CD14-positive monocyte (primary cell): Measurements from ENCODE around the gene TMEM201. TPM values are rescaled to one million over a fixed set of nuclear protein-coding genes. Genes with fewer than 3 reads are reported as not detected.

Experiments used
- DNase-seq, 3 donors: peaks; one replicate each; pipeline ENCODE4 v3.0.0-alpha.2; 2011 to 2022
- H2AFZ ChIP-seq: 2 replicates; pipeline ENCODE4 v1.6.0; 2012; ENCODE audit warnings: mild to moderate bottlenecking, low read depth, low read length, inconsistent platforms; ENCODE audit not compliant: insufficient read depth, poor library complexity, severe bottlenecking
- H3K27ac ChIP-seq, 2 donors: 1 replicate in 1 of 2; 2 replicates in 1 of 2; pipeline ENCODE4 v1.5.1; 2012 to 2013; ENCODE audit warnings: low read length in 2 of 2, control low read depth in 1 of 2, inconsistent platforms in 1 of 2, low read depth in 1 of 2, mild to moderate bottlenecking in 1 of 2
- H3K27me3 ChIP-seq, 2 donors: one replicate each; pipeline versions ENCODE4 v1.6.0 to v1.6.1; 2011 to 2013; ENCODE audit warnings: low read length in 2 of 2; ENCODE audit not compliant: control insufficient read depth in 2 of 2, insufficient read depth in 2 of 2
- H3K36me3 ChIP-seq, 2 donors: replicated peaks in 1 of 2; 1 replicate in 1 of 2; 2 replicates in 1 of 2; pipeline versions ENCODE4 v1.5.1 to v1.6.1; 2012 to 2013; ENCODE audit warnings: low read length in 2 of 2, control low read depth in 1 of 2, inconsistent platforms in 1 of 2, mild to moderate bottlenecking in 1 of 2; ENCODE audit not compliant: insufficient read depth in 2 of 2, control insufficient read depth in 1 of 2
- H3K4me1 ChIP-seq, 2 donors: 1 replicate in 1 of 2; 2 replicates in 1 of 2; pipeline versions ENCODE4 v1.5.1 to v1.6.1; 2012 to 2013; ENCODE audit warnings: low read length in 2 of 2, control low read depth in 1 of 2, inconsistent platforms in 1 of 2, mild to moderate bottlenecking in 1 of 2, moderate library complexity in 1 of 2; ENCODE audit not compliant: insufficient read depth in 2 of 2, control insufficient read depth in 1 of 2
- H3K4me2 ChIP-seq: replicated peaks from 2 replicates; pipeline ENCODE3; 2012; ENCODE audit warnings: low read length, moderate library complexity, mild to moderate bottlenecking; ENCODE audit not compliant: poor library complexity, severe bottlenecking; ENCODE audit errors: extremely low read depth
- H3K4me3 ChIP-seq, 3 experiments: fragments of 200-600 bp in 1 of 3; sonication (generic) in 1 of 3; replicated peaks in 1 of 3; 1 replicate in 2 of 3; 2 replicates in 1 of 3; pipeline ENCODE4 v1.5.1; 2011 to 2013; ENCODE audit warnings: low read length in 3 of 3, mild to moderate bottlenecking in 3 of 3, control low read depth in 2 of 3, low read depth in 2 of 3, inconsistent platforms in 1 of 3, moderate library complexity in 1 of 3
- H3K79me2 ChIP-seq: 2 replicates; pipeline ENCODE4 v1.6.0; 2012; ENCODE audit warnings: mild to moderate bottlenecking, control low read depth, inconsistent platforms, low read length, moderate library complexity; ENCODE audit not compliant: insufficient read depth
- H3K9ac ChIP-seq: 2 replicates; pipeline ENCODE4 v1.6.0; 2017; ENCODE audit warnings: low read length, mild to moderate bottlenecking; ENCODE audit not compliant: insufficient read depth, poor library complexity, severe bottlenecking
- H3K9me3 ChIP-seq, 2 donors: replicated peaks in 1 of 2; 1 replicate in 1 of 2; 2 replicates in 1 of 2; pipeline versions ENCODE4 v1.5.1 to v1.6.1; 2012 to 2013; ENCODE audit warnings: low read length in 2 of 2, control low read depth in 1 of 2; ENCODE audit not compliant: control insufficient read depth in 1 of 2, insufficient read depth in 1 of 2
- H4K20me1 ChIP-seq: 2 replicates; pipeline ENCODE4 v1.6.0; 2012; ENCODE audit warnings: mild to moderate bottlenecking, low read length, control low read depth, moderate library complexity; ENCODE audit not compliant: insufficient read depth
- H3K27ac Mint-ChIP-seq, 7 donors: one replicate each; pipeline ENCODE4 v1.8.0; 2020; ENCODE audit warnings: mild to moderate bottlenecking in 7 of 7, mixed read lengths in 7 of 7, moderate library complexity in 6 of 7, inconsistent platforms in 2 of 7
- H3K27me3 Mint-ChIP-seq, 3 donors: one replicate each; pipeline ENCODE4 v1.8.0; 2021 to 2022; ENCODE audit warnings: low read depth in 3 of 3, mild to moderate bottlenecking in 3 of 3, mixed read lengths in 3 of 3, moderate library complexity in 3 of 3, inconsistent platforms in 1 of 3
- H3K36me3 Mint-ChIP-seq, 2 donors: one replicate each; pipeline ENCODE4 v1.8.0; 2020; ENCODE audit warnings: mixed read lengths in 2 of 2, inconsistent platforms in 1 of 2, mild to moderate bottlenecking in 1 of 2
- H3K4me1 Mint-ChIP-seq: one replicate; pipeline ENCODE4 v1.8.0; 2020; ENCODE audit warnings: mild to moderate bottlenecking, mixed read lengths
- H3K4me3 Mint-ChIP-seq, 2 donors: one replicate each; pipeline ENCODE4 v1.8.0; 2020; ENCODE audit warnings: mild to moderate bottlenecking in 2 of 2, mixed read lengths in 2 of 2, moderate library complexity in 1 of 2
- H3K9me3 Mint-ChIP-seq, 7 donors: one replicate each; pipeline ENCODE4 v1.8.0; 2020 to 2022; ENCODE audit warnings: mixed read lengths in 7 of 7, mild to moderate bottlenecking in 6 of 7, moderate library complexity in 6 of 7, inconsistent platforms in 2 of 7
- WGBS: methylation state at CpG from one replicate; pipeline ENCODE4 v1.1.5; 2013; ENCODE audit warnings: missing lambda C conversion rate; ENCODE audit not compliant: insufficient coverage; 5-methylcytosine and 5-hydroxymethylcytosine counted together
- intact Hi-C, 2 donors: fragments of 100-400 bp; cut with micrococcal nuclease; formaldehyde crosslinking; loops; one replicate each; pipeline versions ENCODE4 v1.15.0 to v1.15.1; 2023
- polyA plus RNA-seq, 3 donors: library from polyadenylated mRNA; depleted of rRNA in 1 of 3; unstranded in 2 of 3; stranded (reverse) in 1 of 3; fragments of 300-500 nt in 2 of 3; fragments of >200 nt in 1 of 3; fragmentation: Illumina TruSeq in 2 of 3; gene quantifications; 1 replicate in 2 of 3; 2 replicates in 1 of 3; pipeline ENCODE4 v1.2.3, GENCODE V29; 2012 to 2021
- TF ChIP-seq, protein P1 (sequence below): fragments of 200-600 bp; IDR thresholded peaks from one replicate; pipeline ENCODE4 v1.8.0; 2022; ENCODE audit warnings: antibody characterized with exemption, mild to moderate bottlenecking

The TMEM201 gene
- polyA plus RNA-seq, 3 donors, result 0.37 to 3.7 (median 0.37) TPM

DNA sequence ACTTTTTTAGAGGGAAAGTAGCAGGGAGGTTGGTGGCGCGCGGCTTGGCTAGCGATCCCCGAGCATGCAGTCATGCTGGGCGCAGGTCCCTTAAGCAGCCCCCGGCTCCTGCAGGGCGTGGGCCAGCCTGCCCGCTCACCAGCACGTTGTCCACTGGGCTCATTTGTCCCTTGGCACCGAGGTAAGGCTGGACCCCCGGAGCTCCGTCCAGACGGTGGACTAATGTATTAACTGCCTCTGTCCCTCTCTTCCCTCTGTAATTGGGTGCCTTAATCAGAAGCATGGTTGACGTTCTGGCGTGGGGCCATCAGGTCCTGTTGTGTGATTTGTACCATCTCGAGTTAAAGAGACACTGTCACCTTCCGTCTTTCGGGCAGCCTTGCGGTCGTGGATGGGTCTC is 17.7 kb downstream of the TMEM201 start:
- Histone ChIP-seq H4K20me1 (no peaks in the 10 kb centered on the region), H3K4me2 (no peak overlapping the region), H3K4me3 (no peak overlapping the region), H3K9me3 (no peaks in the 10 kb centered on the region), H3K27ac (no peak overlapping the region), H3K27me3 (no peaks in the 10 kb centered on the region), H3K36me3 (peaks cover 25 to 52% of the 10 kb centered on the region in 2 donors), H2AFZ (no peak overlapping the region), H3K79me2 (no peaks in the 10 kb centered on the region), H3K9ac (no peak overlapping the region), H3K4me1 (no peaks in the 10 kb centered on the region)
- 96% methylated on average over 21 of the region's 21 CpGs for WGBS
- Mint-ChIP-seq H3K9me3 (no peaks in the 10 kb centered on the region), H3K36me3 (peaks cover 23 to 63% of the 10 kb centered on the region in 2 donors), H3K4me3 (no peak overlapping the region), H3K27me3 (no peaks in the 10 kb centered on the region), H3K4me1 (no peaks in the 10 kb centered on the region), H3K27ac (peak overlapping the region in 1 of 7 donors; percentile 52)
- TF ChIP-seq, protein P1, sequence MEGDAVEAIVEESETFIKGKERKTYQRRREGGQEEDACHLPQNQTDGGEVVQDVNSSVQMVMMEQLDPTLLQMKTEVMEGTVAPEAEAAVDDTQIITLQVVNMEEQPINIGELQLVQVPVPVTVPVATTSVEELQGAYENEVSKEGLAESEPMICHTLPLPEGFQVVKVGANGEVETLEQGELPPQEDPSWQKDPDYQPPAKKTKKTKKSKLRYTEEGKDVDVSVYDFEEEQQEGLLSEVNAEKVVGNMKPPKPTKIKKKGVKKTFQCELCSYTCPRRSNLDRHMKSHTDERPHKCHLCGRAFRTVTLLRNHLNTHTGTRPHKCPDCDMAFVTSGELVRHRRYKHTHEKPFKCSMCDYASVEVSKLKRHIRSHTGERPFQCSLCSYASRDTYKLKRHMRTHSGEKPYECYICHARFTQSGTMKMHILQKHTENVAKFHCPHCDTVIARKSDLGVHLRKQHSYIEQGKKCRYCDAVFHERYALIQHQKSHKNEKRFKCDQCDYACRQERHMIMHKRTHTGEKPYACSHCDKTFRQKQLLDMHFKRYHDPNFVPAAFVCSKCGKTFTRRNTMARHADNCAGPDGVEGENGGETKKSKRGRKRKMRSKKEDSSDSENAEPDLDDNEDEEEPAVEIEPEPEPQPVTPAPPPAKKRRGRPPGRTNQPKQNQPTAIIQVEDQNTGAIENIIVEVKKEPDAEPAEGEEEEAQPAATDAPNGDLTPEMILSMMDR, result no peak
- no peak for DNase-seq
- intact Hi-C loops, result no loop called here

DNA sequence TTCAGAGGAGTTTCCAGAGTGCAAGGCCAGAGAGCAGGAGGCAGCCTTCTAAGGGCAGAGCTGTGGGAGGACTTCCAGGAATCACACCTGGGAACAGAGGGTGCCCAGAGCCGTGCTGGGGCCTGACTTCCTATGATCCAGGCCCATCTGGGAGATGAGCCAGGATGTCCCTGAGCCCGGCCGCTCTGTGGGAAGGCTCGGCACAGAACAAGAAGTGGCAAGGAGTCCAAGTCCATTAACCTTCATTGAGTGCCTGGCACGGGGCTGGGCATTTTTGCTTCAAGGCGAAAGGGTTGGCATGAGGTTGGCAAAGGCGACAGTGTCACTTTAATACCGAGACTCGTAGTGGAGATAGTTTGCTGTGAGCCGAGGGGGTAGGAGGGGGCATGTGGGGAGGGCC is 18.2 kb downstream of the TMEM201 start:
- H3K36me3 ChIP-seq, result peaks cover 21 to 47% of the 10 kb centered on the region in 2 donors
- no peaks in the 10 kb centered on the region for H3K9me3 ChIP-seq
- DNase-seq, result no peak
- H3K4me3 ChIP-seq, result no peak overlapping the region
- intact Hi-C loops, result no loop called here
- Mint-ChIP-seq H3K27me3 (peaks cover 0 to 1% (median 0%) of the 10 kb centered on the region in 3 donors), H3K4me1 (no peaks in the 10 kb centered on the region), H3K4me3 (no peak overlapping the region), H3K9me3 (no peaks in the 10 kb centered on the region), H3K36me3 (peaks cover 22 to 60% of the 10 kb centered on the region in 2 donors), H3K27ac (no peak overlapping the region)
- H4K20me1 ChIP-seq, result no peaks in the 10 kb centered on the region
- 92% methylated on average over 5 of the region's 10 CpGs for WGBS
- H3K27ac ChIP-seq, result no peak overlapping the region
- no peak overlapping the region for H2AFZ ChIP-seq
- no peaks in the 10 kb centered on the region for H3K4me1 ChIP-seq
- no peak overlapping the region for H3K9ac ChIP-seq
- no peaks in the 10 kb centered on the region for H3K27me3 ChIP-seq
- H3K4me2 ChIP-seq, result no peak overlapping the region
- H3K79me2 ChIP-seq, result no peaks in the 10 kb centered on the region
- TF ChIP-seq, protein P1, result no peak
